Peyer's patch (tissue), 4 donors: Measurements from ENCODE around the gene RPL31. TPM values are rescaled to one million over a fixed set of nuclear protein-coding genes. Genes with fewer than 3 reads are reported as not detected.

Experiments used
- DNase-seq, 3 donors: peaks; one replicate each; pipeline ENCODE4 v3.0.0-alpha.2; 2017 to 2019
- H3K27ac ChIP-seq, 4 donors: fragments of 200-600 bp; sonication (generic); one replicate each; pipeline ENCODE4 v1.5.1; 2016 to 2019
- H3K27me3 ChIP-seq, 2 donors: fragments of 200-600 bp; sonication (generic); one replicate each; pipeline ENCODE4 v1.5.1; 2019
- H3K36me3 ChIP-seq, 3 donors: fragments of 200-600 bp; sonication (generic); one replicate each; pipeline ENCODE4 v1.5.1; 2016 to 2019
- H3K4me1 ChIP-seq, 4 donors: fragments of 200-600 bp; sonication (generic); one replicate each; pipeline ENCODE4 v1.5.1; 2016 to 2019
- H3K4me3 ChIP-seq, 4 donors: fragments of 200-600 bp; sonication (generic); 1 replicate in 3 of 4; 2 replicates in 1 of 4; pipeline ENCODE4 v1.5.1; 2016 to 2019; ENCODE audit warnings: mild to moderate bottlenecking in 1 of 4
- H3K9me3 ChIP-seq, 4 donors: fragments of 200-600 bp; sonication (generic); one replicate each; pipeline ENCODE4 v1.5.1; 2016 to 2019; ENCODE audit warnings: mild to moderate bottlenecking in 1 of 4
- CTCF ChIP-seq, 6 experiments: fragments of 450-650 bp in 4 of 6; fragments of 200-600 bp in 2 of 6; sonication (generic) in 1 of 6; IDR thresholded peaks; one replicate each; pipeline ENCODE4 v1.5.1; 2017 to 2019; ENCODE audit warnings: antibody characterized with exemption in 6 of 6, mild to moderate bottlenecking in 3 of 6, moderate library complexity in 1 of 6
- POLR2A ChIP-seq, 2 donors: fragments of 450-650 bp; IDR thresholded peaks; one replicate each; pipeline ENCODE4 v1.5.1; 2017; ENCODE audit warnings: antibody characterized with exemption in 2 of 2, mild to moderate bottlenecking in 2 of 2, moderate library complexity in 2 of 2
- total RNA-seq, 4 donors: library from RNA; depleted of rRNA; stranded (reverse); fragments of >200 nt; gene quantifications; one replicate each; pipeline ENCODE4 v1.1.0, GENCODE V29; 2016

The RPL31 gene
- total RNA-seq, 4 donors from 2014 or later: 308 to 1,394 (median 568) TPM

GRCh38 chr2:101022221-101022620 lies 20.1 kb downstream of the RPL31 start:
- Histone ChIP-seq H3K36me3 (peaks cover 0 to 48% (median 0%) of the 10 kb centered on the region in 3 donors), H3K4me3 (no peak overlapping the region), H3K4me1 (no peaks in the 10 kb centered on the region), H3K9me3 (no peaks in the 10 kb centered on the region), H3K27ac (no peak overlapping the region), H3K27me3 (no peaks in the 10 kb centered on the region)
- DNase-seq: no peak
- TF ChIP-seq POLR2A (IDR thresholded peaks at IDR 0.05) (no peak), CTCF (IDR thresholded peaks at IDR 0.05) (no peak)

DNA sequence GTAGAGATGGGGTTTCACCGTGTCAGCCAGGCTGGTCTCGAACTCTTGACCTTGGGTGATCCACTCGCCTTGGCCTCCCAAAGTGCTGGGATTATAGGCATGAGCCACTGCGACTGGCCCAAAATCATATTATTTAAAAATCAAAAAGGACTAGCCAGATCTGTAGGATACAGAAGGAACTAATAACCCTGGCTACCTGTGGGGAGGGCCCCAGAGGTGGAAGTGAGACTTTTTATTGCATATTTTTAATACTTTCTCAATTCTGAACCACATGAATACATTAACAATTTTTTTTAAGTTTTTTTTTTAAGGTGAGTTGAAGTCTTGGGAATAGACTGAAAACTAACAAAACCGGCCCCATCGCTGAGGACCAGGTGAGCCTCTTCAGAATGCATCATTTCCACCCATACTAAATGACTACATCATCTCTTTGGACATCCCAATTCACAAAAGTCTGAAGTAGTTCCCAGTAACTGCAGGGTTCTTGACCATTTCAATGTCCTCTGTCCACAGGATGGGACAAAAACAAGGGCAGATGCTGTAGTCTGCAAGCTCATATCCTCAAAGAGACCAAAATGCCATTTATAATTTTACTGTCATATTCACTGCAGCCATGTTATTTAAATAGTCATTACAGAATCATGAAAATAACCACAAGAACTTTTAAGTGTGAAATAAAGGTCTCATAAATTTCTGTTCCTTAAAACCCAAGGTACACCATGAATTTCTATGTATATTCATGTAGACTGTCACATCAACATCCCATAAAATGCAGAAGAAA lies 21.4 kb downstream of the RPL31 start:
- Histone ChIP-seq H3K27ac (no peak overlapping the region), H3K27me3 (no peaks in the 10 kb centered on the region), H3K36me3 (peaks cover 0 to 53% (median 0%) of the 10 kb centered on the region in 3 donors), H3K4me3 (no peak overlapping the region), H3K4me1 (no peaks in the 10 kb centered on the region), H3K9me3 (no peaks in the 10 kb centered on the region)
- TF ChIP-seq CTCF (IDR thresholded peaks at IDR 0.05) (no peak), POLR2A (IDR thresholded peaks at IDR 0.05) (no peak)
- no peak for DNase-seq

DNA sequence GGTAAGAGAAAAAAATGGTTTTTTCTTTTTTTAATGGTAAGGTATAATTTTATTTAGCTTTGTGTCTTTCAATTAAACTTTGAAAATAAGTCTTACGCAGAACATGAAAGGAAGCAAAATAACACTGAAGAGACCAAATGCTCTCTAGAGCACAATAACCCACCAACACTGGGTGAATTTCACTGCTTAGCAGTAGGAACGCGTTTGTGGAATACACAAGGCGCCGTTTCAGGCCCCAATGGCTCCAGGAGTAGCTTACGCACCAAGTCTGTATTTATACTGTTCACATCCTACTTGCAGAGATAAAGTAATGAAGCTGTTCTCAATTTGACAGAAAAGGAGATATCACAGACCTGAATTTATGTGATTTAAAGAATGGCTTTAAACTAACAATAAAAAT lies 23.5 kb downstream of the RPL31 start:
- Histone ChIP-seq H3K27ac (no peak overlapping the region), H3K9me3 (no peaks in the 10 kb centered on the region), H3K36me3 (peaks cover 0 to 47% (median 0%) of the 10 kb centered on the region in 3 donors), H3K4me1 (no peaks in the 10 kb centered on the region), H3K27me3 (no peaks in the 10 kb centered on the region), H3K4me3 (no peak overlapping the region)
- no peak for TF ChIP-seq CTCF (IDR thresholded peaks at IDR 0.05)
- no peak for TF ChIP-seq POLR2A (IDR thresholded peaks at IDR 0.05)
- DNase-seq: no peak

DNA sequence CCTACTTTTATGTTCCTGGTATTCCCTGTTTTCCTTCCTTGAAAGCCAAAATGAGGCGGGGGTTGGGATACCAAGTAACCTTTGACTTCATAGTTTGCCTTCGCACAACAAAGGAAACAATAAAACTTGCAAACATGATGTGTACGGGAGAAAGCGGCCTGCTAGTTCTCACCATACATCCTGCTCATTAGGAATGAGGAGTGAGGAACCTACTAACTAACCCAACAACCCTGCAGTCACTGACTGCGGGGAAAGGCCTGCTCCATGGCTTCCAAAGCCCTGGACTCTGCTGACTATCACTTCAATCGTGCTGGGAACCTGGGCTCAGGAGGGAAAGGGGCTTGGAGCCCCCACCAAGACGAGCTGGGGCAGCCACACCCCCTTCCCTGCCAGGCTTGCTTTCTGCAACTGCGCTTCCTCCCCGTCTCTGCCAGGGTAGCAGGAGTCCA lies 24.2 kb downstream of the RPL31 start:
- Histone ChIP-seq H3K4me3 (no peak overlapping the region), H3K9me3 (no peaks in the 10 kb centered on the region), H3K4me1 (no peaks in the 10 kb centered on the region), H3K27me3 (no peaks in the 10 kb centered on the region), H3K36me3 (peaks cover 0 to 47% (median 0%) of the 10 kb centered on the region in 3 donors), H3K27ac (no peak overlapping the region)
- TF ChIP-seq POLR2A (IDR thresholded peaks at IDR 0.05) (no peak), CTCF (IDR thresholded peaks at IDR 0.05) (no peak)
- DNase-seq: no peak

DNA sequence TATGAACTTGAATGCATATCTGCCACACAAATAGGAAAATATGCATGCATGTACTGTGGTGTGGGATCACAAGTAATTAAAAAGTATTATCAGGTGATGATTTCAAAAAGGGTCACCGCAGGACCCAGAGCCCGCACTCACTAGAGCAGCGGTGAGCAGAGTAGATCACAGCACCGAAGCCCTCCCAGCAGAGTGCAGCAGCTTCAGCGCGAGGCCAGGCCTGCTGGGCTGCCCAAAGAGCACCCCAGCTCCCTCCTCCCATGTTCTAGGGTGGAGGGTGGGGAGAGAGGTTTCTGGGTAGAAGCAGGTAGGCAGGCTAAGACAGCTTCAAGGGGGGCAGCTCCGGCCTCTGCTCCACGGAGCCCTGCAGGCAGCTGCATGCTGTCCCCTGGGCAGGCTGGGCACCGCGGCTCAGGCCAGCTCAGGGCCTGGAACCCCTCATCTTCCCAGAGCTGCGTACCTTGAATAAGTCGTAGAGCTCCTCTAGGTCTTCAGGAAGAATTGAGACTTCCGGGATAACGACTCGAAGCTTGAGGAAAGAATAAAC lies 24.9 kb downstream of the RPL31 start:
- no peak for DNase-seq
- no peak for TF ChIP-seq POLR2A (IDR thresholded peaks at IDR 0.05)
- TF ChIP-seq CTCF (IDR thresholded peaks at IDR 0.05): no peak
- no peaks in the 10 kb centered on the region for H3K27me3 ChIP-seq
- no peak overlapping the region for H3K4me3 ChIP-seq
- peaks cover 0 to 42% (median 0%) of the 10 kb centered on the region in 3 donors for H3K36me3 ChIP-seq
- no peaks in the 10 kb centered on the region for H3K9me3 ChIP-seq
- H3K4me1 ChIP-seq: no peaks in the 10 kb centered on the region
- H3K27ac ChIP-seq: no peak overlapping the region
